ENCODE data around the gene B3GNT8.

B3GNT8 gene

GRCh38 chr19:41434450-41434849 lies 7.3 kb upstream of the B3GNT8 start:
- no peaks in the 10 kb centered on the region for H3K9me3 ChIP-seq (ENCODE audit: control insufficient read depth, low read length)
- DNase-seq (ENCODE audit: low read depth) = no peak
- H3K36me3 ChIP-seq (ENCODE audit: control insufficient read depth, insufficient read depth, low read length, severe bottlenecking) = peaks cover 24% of the 10 kb centered on the region
- H3K27me3 ChIP-seq (replicated peaks; ENCODE audit: control insufficient read depth, insufficient read depth, low read length) = no peaks in the 10 kb centered on the region
- no peak overlapping the region for H3K4me3 ChIP-seq (ENCODE audit: low read length)
- no peak overlapping the region for H3K9ac ChIP-seq (ENCODE audit: low read length)
- peaks cover 5% of the 10 kb centered on the region for H3K4me1 ChIP-seq (ENCODE audit: control insufficient read depth, insufficient read depth, low read length)

GRCh38 chr19:41433171-41433570 lies 6.0 kb upstream of the B3GNT8 start:
- Histone ChIP-seq H3K4me3 (ENCODE audit: low read length) (no peak overlapping the region), H3K9me3 (ENCODE audit: control insufficient read depth, low read length) (no peaks in the 10 kb centered on the region), H3K4me1 (ENCODE audit: control insufficient read depth, insufficient read depth, low read length) (peaks cover under 1% of the 10 kb centered on the region), H3K36me3 (ENCODE audit: control insufficient read depth, insufficient read depth, low read length, severe bottlenecking) (peaks cover 24% of the 10 kb centered on the region), H3K9ac (ENCODE audit: low read length) (no peak overlapping the region), H3K27me3 (replicated peaks; ENCODE audit: control insufficient read depth, insufficient read depth, low read length) (no peaks in the 10 kb centered on the region)
- no peak for DNase-seq (ENCODE audit: low read depth)

- H3K9ac ChIP-seq (ENCODE audit: low read length) = no peak overlapping the region
- peaks cover 11% of the 10 kb centered on the region for H3K4me1 ChIP-seq (ENCODE audit: control insufficient read depth, insufficient read depth, low read length)
- H3K9me3 ChIP-seq (ENCODE audit: control insufficient read depth, low read length) = no peaks in the 10 kb centered on the region
- no peak overlapping the region for H3K4me3 ChIP-seq (ENCODE audit: low read length)
- peaks cover 24% of the 10 kb centered on the region for H3K36me3 ChIP-seq (ENCODE audit: control insufficient read depth, insufficient read depth, low read length, severe bottlenecking)
- H3K27me3 ChIP-seq (replicated peaks; ENCODE audit: control insufficient read depth, insufficient read depth, low read length) = no peaks in the 10 kb centered on the region
- peak; percentile 34 for DNase-seq (ENCODE audit: low read depth)
These were observed 4.5 kb upstream of the B3GNT8 start for GRCh38 chr19:41431426-41432386.

GRCh38 chr19:41430922-41431321 lies 3.7 kb upstream of the B3GNT8 start:
- Histone ChIP-seq H3K4me3 (ENCODE audit: low read length) (no peak overlapping the region), H3K9me3 (ENCODE audit: control insufficient read depth, low read length) (no peaks in the 10 kb centered on the region), H3K36me3 (ENCODE audit: control insufficient read depth, insufficient read depth, low read length, severe bottlenecking) (peaks cover 24% of the 10 kb centered on the region), H3K27me3 (replicated peaks; ENCODE audit: control insufficient read depth, insufficient read depth, low read length) (no peaks in the 10 kb centered on the region), H3K9ac (ENCODE audit: low read length) (no peak overlapping the region), H3K4me1 (ENCODE audit: control insufficient read depth, insufficient read depth, low read length) (peaks cover 17% of the 10 kb centered on the region)
- no peak for DNase-seq (ENCODE audit: low read depth)

GRCh38 chr19:41428481-41428859 lies 1.3 kb upstream of the B3GNT8 start:
- Histone ChIP-seq H3K4me3 (ENCODE audit: low read length) (no peak overlapping the region), H3K9ac (ENCODE audit: low read length) (peak overlapping the region; percentile 69), H3K9me3 (ENCODE audit: control insufficient read depth, low read length) (no peaks in the 10 kb centered on the region), H3K27me3 (replicated peaks; ENCODE audit: control insufficient read depth, insufficient read depth, low read length) (no peaks in the 10 kb centered on the region), H3K4me1 (ENCODE audit: control insufficient read depth, insufficient read depth, low read length) (peaks cover 17% of the 10 kb centered on the region), H3K36me3 (ENCODE audit: control insufficient read depth, insufficient read depth, low read length, severe bottlenecking) (peaks cover 24% of the 10 kb centered on the region)
- DNase-seq (ENCODE audit: low read depth) = no peak

GRCh38 chr19:41427647-41428480 lies 690 bp upstream of the B3GNT8 start:
- H3K4me3 ChIP-seq (ENCODE audit: low read length) = peak overlapping the region; percentile 72
- DNase-seq (ENCODE audit: low read depth) = no peak

GRCh38 chr19:41426116-41426841 lies 895 bp downstream of the B3GNT8 start:
- peaks cover 20% of the 10 kb centered on the region for H3K36me3 ChIP-seq (ENCODE audit: control insufficient read depth, insufficient read depth, low read length, severe bottlenecking)
- peaks cover 17% of the 10 kb centered on the region for H3K4me1 ChIP-seq (ENCODE audit: control insufficient read depth, insufficient read depth, low read length)
- H3K9ac ChIP-seq (ENCODE audit: low read length) = peak overlapping the region; percentile 85
- peak overlapping the region; percentile 78 for H3K4me3 ChIP-seq (ENCODE audit: low read length)
- no peaks in the 10 kb centered on the region for H3K27me3 ChIP-seq (replicated peaks; ENCODE audit: control insufficient read depth, insufficient read depth, low read length)
- no peak for DNase-seq (ENCODE audit: low read depth)
- H3K9me3 ChIP-seq (ENCODE audit: control insufficient read depth, low read length) = no peaks in the 10 kb centered on the region

More at GRCh38 chr19:41427647-41428480, 690 bp upstream of the B3GNT8 start:
- Histone ChIP-seq H3K9me3 (ENCODE audit: control insufficient read depth, low read length) (no peaks in the 10 kb centered on the region), H3K27me3 (replicated peaks; ENCODE audit: control insufficient read depth, insufficient read depth, low read length) (no peaks in the 10 kb centered on the region), H3K4me1 (ENCODE audit: control insufficient read depth, insufficient read depth, low read length) (peaks cover 17% of the 10 kb centered on the region), H3K9ac (ENCODE audit: low read length) (peak overlapping the region; percentile 69), H3K36me3 (ENCODE audit: control insufficient read depth, insufficient read depth, low read length, severe bottlenecking) (peaks cover 23% of the 10 kb centered on the region)

GRCh38 chr19:41425174-41426115 lies 1.7 kb downstream of the B3GNT8 start:
- no peaks in the 10 kb centered on the region for H3K9me3 ChIP-seq (ENCODE audit: control insufficient read depth, low read length)
- H3K4me1 ChIP-seq (ENCODE audit: control insufficient read depth, insufficient read depth, low read length) = peaks cover 17% of the 10 kb centered on the region
- H3K4me3 ChIP-seq (ENCODE audit: low read length) = no peak overlapping the region
- DNase-seq (ENCODE audit: low read depth) = no peak
- H3K27me3 ChIP-seq (replicated peaks; ENCODE audit: control insufficient read depth, insufficient read depth, low read length) = no peaks in the 10 kb centered on the region
- no peak overlapping the region for H3K9ac ChIP-seq (ENCODE audit: low read length)
- H3K36me3 ChIP-seq (ENCODE audit: control insufficient read depth, insufficient read depth, low read length, severe bottlenecking) = peaks cover 22% of the 10 kb centered on the region

- H3K9ac ChIP-seq (ENCODE audit: low read length) = no peak overlapping the region
- H3K4me3 ChIP-seq (ENCODE audit: low read length) = no peak overlapping the region
- peaks cover 30% of the 10 kb centered on the region for H3K36me3 ChIP-seq (ENCODE audit: control insufficient read depth, insufficient read depth, low read length, severe bottlenecking)
- H3K9me3 ChIP-seq (ENCODE audit: control insufficient read depth, low read length) = no peaks in the 10 kb centered on the region
- no peaks in the 10 kb centered on the region for H3K27me3 ChIP-seq (replicated peaks; ENCODE audit: control insufficient read depth, insufficient read depth, low read length)
- no peak for DNase-seq (ENCODE audit: low read depth)
- H3K4me1 ChIP-seq (ENCODE audit: control insufficient read depth, insufficient read depth, low read length) = peaks cover 17% of the 10 kb centered on the region
These were observed 2.6 kb downstream of the B3GNT8 start for GRCh38 chr19:41424335-41425173.

Measured in adipocyte (in vitro differentiated cells).